GM12878 (cell line): ENCODE measurements around the gene SMPD4.
"Not testable (repeated sequence)": the region's sequence is repeated elsewhere in the genome, so short reads cannot be mapped to it uniquely, and the experiment has no call there.

ENCODE experiments used
- BHLHE40 ChIP-seq, 2 experiments: fragments of 450-650 bp in 1 of 2; IDR thresholded peaks; 2 replicates each; pipeline ENCODE4 v1.6.1; 2011 to 2017; ENCODE audit warnings: low read depth in 2 of 2, borderline replicate concordance in 1 of 2, improper control_type of control experiment in 1 of 2, low read length in 1 of 2, mild to moderate bottlenecking in 1 of 2
- CREM ChIP-seq: IDR thresholded peaks from 2 replicates; pipeline ENCODE4 v1.6.1; 2014; ENCODE audit warnings: antibody characterized with exemption, low read depth
- EZH2 ChIP-seq: IDR thresholded peaks from 2 replicates; pipeline ENCODE4 v1.6.1; 2012; ENCODE audit warnings: low read depth, mild to moderate bottlenecking, control low read depth, inconsistent platforms, low read length, borderline replicate concordance; ENCODE audit not compliant: control insufficient read depth
- RAD21 ChIP-seq: IDR thresholded peaks from 2 replicates; pipeline ENCODE4 v1.6.1; 2011; ENCODE audit warnings: mild to moderate bottlenecking, low read depth, low read length, moderate library complexity; ENCODE audit not compliant: insufficient read depth
- YY1 ChIP-seq: IDR thresholded peaks from 2 replicates; pipeline ENCODE4 v1.6.1; 2011; ENCODE audit warnings: low read depth, mild to moderate bottlenecking, low read length

- not testable (repeated sequence) for TF ChIP-seq EZH2; CREM; BHLHE40 (IDR thresholded peaks at IDR 0.05; ENCODE audit: borderline replicate concordance in 1 of 2, low read depth in 2 of 2, low read length in 1 of 2); YY1; RAD21
These were observed 37.9 kb downstream of the SMPD4 start for GRCh38 chr2:130143266-130144039.
